Kidney epithelial cell (primary cell): ENCODE results near the gene MANEA. TPM values are rescaled to one million over a fixed set of nuclear protein-coding genes. Genes with fewer than 3 reads are reported as not detected.
A peak's percentile ranks its signal among the peaks of the same experiment; 100 is the strongest.
"Not testable (repeated sequence)": the region's sequence is repeated elsewhere in the genome, so short reads cannot be mapped to it uniquely, and the experiment has no call there.

Experiments used
- DNase-seq: peaks from one replicate; pipeline ENCODE4 v3.0.0-alpha.2; 2010; ENCODE audit warnings: low read depth
- H3K27me3 ChIP-seq: 2 replicates; pipeline ENCODE4 v1.6.0; 2011; ENCODE audit warnings: low read length; ENCODE audit not compliant: control insufficient read depth, insufficient read depth
- H3K36me3 ChIP-seq: 2 replicates; pipeline ENCODE4 v1.5.1; 2011; ENCODE audit warnings: low read length; ENCODE audit not compliant: control insufficient read depth, insufficient read depth
- H3K4me3 ChIP-seq: 2 replicates; pipeline ENCODE4 v1.5.1; 2011; ENCODE audit warnings: low read depth, mild to moderate bottlenecking, control low read depth, low read length
- CTCF ChIP-seq: IDR thresholded peaks from 2 replicates; pipeline ENCODE4 v1.5.1; 2011; ENCODE audit warnings: mild to moderate bottlenecking, moderate library complexity, low read length, control low read depth, inconsistent platforms; ENCODE audit not compliant: insufficient read depth, poor library complexity, severe bottlenecking
- total RNA-seq: library from RNA; depleted of rRNA; stranded (reverse); fragments of >200 nt; gene quantifications from 2 replicates; pipeline ENCODE4 v1.2.3, GENCODE V29; 2015

MANEA gene
- total RNA-seq, 1 donor from 2014 or later, result 9.0 TPM

GRCh38 chr6:95553880-95554279 lies 23.5 kb upstream of the MANEA start:
- H3K36me3 ChIP-seq, result no peaks in the 10 kb centered on the region
- no peak overlapping the region for H3K4me3 ChIP-seq
- DNase-seq, result no peak
- H3K27me3 ChIP-seq, result no peaks in the 10 kb centered on the region
- no peak for TF ChIP-seq CTCF

- not testable (repeated sequence) for H3K36me3 ChIP-seq, DNase-seq, H3K27me3 ChIP-seq, H3K4me3 ChIP-seq
Observed at GRCh38 chr6:95560956-95561355, 16.4 kb upstream of the MANEA start.

GRCh38 chr6:95569560-95569959 lies 7.8 kb upstream of the MANEA start:
- Histone ChIP-seq H3K27me3 (no peaks in the 10 kb centered on the region), H3K4me3 (no peak overlapping the region), H3K36me3 (no peaks in the 10 kb centered on the region)
- TF ChIP-seq CTCF, result no peak
- DNase-seq, result no peak

GRCh38 chr6:95572098-95572497 lies 5.2 kb upstream of the MANEA start:
- Histone ChIP-seq H3K27me3 (no peaks in the 10 kb centered on the region), H3K4me3 (no peak overlapping the region), H3K36me3 (no peaks in the 10 kb centered on the region)
- DNase-seq, result no peak
- no peak for TF ChIP-seq CTCF

GRCh38 chr6:95574811-95575210 lies 2.5 kb upstream of the MANEA start:
- Histone ChIP-seq H3K4me3 (no peak overlapping the region), H3K27me3 (no peaks in the 10 kb centered on the region), H3K36me3 (no peaks in the 10 kb centered on the region)
- TF ChIP-seq CTCF, result no peak
- no peak for DNase-seq

- no peak for TF ChIP-seq CTCF
- no peaks in the 10 kb centered on the region for H3K27me3 ChIP-seq
- no peak for DNase-seq
- H3K36me3 ChIP-seq, result no peaks in the 10 kb centered on the region
- H3K4me3 ChIP-seq, result peak overlapping the region; percentile 93
Observed at GRCh38 chr6:95576218-95576997, 927 bp upstream of the MANEA start.
